GM19395 (cell line): ENCODE measurements around the gene SLC25A21.

Source experiments
- ATAC-seq: cut with Tn5 transposase; IDR thresholded peaks from one replicate; pipeline ENCODE4 v1.9.1; 2021; ENCODE audit warnings: mild to moderate bottlenecking, moderate library complexity; ENCODE audit not compliant: unreplicated experiment

The SLC25A21 gene

GRCh38 chr14:37145395-37145794, 27.0 kb downstream of the SLC25A21 start:
- ATAC-seq, result no peak

GRCh38 chr14:37144729-37145363, 27.6 kb downstream of the SLC25A21 start:
- ATAC-seq, result no peak

DNA sequence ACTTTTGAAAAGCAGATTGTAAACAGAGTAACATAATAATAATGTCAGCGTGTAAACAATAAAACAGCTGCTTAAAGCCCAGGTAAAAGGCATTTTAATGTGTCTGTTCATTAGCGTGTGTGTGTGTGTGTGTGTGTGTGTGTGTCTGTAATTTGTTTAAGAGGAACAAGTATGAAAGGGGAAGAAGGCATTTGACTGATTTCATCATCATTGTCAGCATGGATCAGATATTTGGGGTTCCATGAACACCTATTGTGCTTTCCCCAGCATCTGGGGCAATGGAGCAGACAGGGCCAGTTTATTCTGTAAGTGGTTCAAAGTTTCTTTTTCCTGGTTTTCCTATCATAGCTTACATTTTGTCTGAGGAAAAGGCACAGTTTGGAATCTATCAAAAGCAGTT, 28.9 kb downstream of the SLC25A21 start:
- ATAC-seq, result no peak

- ATAC-seq, result no peak
Observed at GRCh38 chr14:37142835-37143401, 29.5 kb downstream of the SLC25A21 start.

- ATAC-seq, result no peak
Observed at GRCh38 chr14:37140176-37140575, 32.2 kb downstream of the SLC25A21 start.

DNA sequence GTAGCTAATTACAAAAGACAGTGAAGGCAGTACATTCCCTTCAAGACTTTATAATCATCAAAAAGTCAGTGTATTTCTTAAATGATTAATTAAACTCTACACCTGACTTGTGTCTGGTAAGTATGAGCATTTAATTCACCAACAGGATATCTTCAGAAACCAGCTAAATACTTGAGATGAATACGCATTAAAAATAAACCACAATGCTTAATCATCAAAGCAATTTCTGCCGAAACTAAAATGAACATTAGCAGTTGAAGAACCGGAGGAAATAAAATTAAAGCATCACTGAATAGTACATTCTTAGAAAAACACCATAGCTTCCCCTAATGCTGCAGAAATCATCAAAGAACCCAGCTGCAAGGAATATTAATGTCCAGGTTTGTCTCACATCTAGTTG, 32.7 kb downstream of the SLC25A21 start:
- no peak for ATAC-seq

- ATAC-seq, result no peak
Observed at GRCh38 chr14:37138898-37139297, 33.5 kb downstream of the SLC25A21 start.

- ATAC-seq, result no peak
Observed at GRCh38 chr14:37133284-37133913, 39.0 kb downstream of the SLC25A21 start.

DNA sequence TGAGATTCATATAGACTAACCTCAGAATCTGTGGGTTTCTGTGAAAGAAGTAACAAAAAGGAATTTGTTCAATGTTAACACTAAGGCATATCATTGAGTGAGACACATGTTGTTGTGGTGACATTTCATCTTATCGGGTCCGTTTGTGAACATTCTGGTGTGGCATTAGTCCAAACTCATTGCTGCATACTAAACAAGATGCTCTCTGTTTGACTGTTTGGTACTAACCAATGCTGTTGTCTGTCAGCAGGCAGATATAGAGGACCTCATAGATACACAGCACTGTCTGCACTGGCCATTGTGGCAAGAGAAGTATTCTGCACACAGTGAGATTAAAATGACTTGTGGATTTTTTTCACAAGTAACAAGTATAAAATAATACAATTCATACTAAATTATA, 41.2 kb downstream of the SLC25A21 start:
- ATAC-seq, result no peak

DNA sequence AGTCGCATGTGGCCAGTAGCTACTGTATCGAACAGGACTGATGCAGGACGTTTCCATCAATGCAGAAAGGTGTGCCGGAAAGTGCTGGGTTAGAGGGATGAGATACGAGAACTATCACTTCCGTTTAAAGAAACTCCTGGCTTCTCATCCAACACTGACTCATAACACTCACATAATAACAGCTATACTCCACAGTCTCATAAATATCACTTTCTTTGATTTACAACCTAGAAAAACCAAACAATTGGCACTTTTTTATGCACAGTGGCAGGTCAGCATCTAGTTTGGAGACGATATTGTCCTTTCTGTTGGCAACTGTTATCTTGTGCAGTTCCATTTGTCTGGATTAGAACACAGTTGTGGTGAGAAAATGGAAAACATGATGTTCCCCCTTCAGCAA, 43.4 kb downstream of the SLC25A21 start:
- ATAC-seq, result no peak

DNA sequence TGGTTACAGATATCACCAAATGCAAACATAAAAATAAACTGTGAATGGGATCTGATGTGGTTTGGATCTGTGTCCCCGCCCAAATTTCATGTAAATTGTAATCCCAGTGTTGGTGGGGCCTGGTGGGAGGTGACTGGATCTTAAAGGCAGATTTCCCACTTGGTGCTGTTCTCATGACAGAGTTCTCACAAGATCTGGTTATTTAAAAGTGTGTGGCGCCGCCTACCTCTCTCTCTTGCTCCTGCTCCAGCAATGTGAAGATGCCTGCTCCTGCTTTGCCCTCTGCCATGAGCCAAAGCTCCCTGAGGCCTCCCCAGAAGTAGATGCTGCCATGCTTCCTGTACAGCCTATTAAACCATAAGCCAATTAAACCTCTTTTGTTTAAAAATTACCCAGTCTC, 47.8 kb downstream of the SLC25A21 start:
- ATAC-seq, result no peak

GRCh38 chr14:37122919-37123639, 49.3 kb downstream of the SLC25A21 start:
- no peak for ATAC-seq

GRCh38 chr14:37122288-37122687, 50.1 kb downstream of the SLC25A21 start:
- no peak for ATAC-seq

DNA sequence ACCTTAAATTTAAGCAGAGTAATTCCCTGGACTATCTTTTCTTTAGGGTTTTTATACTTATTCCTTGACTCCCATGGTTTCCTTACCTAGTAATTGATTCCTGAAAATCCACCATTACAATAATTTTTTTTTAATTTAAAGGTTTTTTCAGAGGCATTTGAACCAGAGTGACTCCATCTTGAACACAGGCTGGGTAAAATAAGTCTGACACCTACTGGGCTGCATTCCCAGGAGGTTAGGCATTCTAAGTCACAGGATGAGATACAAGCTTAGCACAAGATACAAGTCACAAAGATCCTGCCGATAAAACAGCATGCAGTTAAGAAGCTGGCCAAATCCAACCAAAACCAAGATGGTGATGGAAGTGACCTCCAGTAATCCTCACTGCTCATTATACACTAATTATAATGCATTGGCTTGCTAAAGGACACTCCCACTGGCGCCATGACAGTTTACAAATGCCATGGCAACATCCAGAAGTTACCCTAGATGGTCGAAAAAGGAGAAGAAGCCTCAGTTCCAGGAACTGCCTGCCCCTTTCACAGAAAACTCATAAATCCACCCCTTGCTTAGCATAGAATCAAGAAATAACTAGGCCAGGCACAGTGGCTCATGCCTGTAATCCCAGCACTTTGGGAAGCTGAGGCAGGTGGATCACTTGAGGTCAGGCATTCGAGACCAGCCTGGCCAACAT, 53.6 kb downstream of the SLC25A21 start:
- ATAC-seq, result no peak

GRCh38 chr14:37116933-37117849, 55.2 kb downstream of the SLC25A21 start:
- no peak for ATAC-seq

- ATAC-seq, result no peak
Observed at GRCh38 chr14:37115406-37115805, 57.0 kb downstream of the SLC25A21 start.

GRCh38 chr14:37114559-37114958, 57.8 kb downstream of the SLC25A21 start:
- no peak for ATAC-seq

DNA sequence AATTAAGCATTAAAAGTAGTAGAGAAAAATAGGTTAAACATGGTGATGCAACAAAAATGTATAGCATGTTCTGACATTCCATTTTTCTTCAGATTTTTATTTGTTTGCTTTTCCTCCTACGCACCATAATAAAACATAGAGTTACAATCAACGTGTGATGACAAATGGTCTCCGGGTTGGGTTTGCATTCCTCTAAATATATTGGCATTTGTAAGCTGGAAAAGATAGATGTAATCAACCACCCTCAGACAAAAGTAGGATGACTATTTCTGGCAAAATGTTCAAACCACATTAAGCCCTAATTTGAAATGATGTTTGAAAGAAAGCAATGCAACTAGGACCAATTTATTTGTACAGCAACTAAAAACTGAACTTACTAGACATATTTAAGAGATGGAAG, 58.4 kb downstream of the SLC25A21 start:
- ATAC-seq, result no peak

DNA sequence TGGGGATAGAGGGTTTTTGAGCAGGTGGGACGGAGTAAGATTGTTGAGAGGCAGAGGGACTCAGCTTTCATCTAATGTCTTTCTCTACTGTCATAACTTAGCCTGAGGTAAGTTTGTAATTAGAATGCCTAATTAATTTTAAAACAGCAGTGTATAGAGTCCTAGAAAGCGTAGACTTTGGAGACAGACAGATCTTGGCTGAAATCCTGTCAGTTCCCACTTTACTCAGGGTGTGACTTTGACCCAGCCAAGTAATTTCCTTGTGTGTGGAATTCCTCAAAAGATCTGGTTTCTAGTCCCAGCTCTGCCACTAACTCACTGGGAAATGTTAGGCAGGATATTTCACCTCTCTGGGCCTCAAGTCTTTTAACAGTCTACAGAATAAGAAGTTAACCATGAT, 74.3 kb downstream of the SLC25A21 start:
- no peak for ATAC-seq

DNA sequence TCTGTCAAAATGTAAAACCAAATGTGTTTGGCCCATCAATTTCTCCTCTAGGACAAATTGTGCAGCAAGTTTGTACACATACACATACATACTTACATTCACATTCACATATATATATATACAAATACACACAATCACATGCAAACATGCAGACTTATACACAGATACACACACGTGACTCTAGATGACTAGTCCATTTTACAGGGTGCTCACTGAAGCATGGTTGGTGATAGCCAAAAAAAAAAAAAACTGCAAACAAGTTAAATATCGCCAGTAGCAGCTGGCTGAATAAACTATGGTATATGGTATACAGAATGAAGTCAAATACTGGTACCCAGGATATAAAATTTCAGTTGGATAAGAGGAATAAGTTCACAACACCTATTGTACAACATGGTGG, 77.9 kb downstream of the SLC25A21 start:
- no peak for ATAC-seq
